K562 (cell line): Measurements from ENCODE around the gene DHRS13. TPM values are rescaled to one million over a fixed set of nuclear protein-coding genes. Genes with fewer than 3 reads are reported as not detected.

Experiments used
- ATAC-seq: fragments of 200-7000 bp; cut with Tn5 transposase; 3 replicates; pipeline ENCODE4 v1.9.1; 2020; ENCODE audit warnings: moderate library complexity
- BruUV-seq: library from RNA; stranded (reverse); fragments of 400-500 nt; replicated peaks from 2 replicates; lab custom pipeline; 2021; lab: Mats Ljungman, UMichigan
- CTCF ChIA-PET: fragments of 300-600 bp; formaldehyde crosslinking; extraction: SDS; loops from one replicate; lab custom pipeline; 2021; ENCODE audit warnings: low intra/inter-chr PET ratio; lab: Yijun Ruan, JAX
- POLR2A ChIA-PET: fragments of 300-600, 350-650 bp; sonication (Branson Sonifier 250); formaldehyde crosslinking; extraction: SDS; loops from one replicate; lab custom pipeline; 2021; ENCODE audit warnings: antibody characterized with exemption, inconsistent platforms; lab: Yijun Ruan, JAX
- DNase-seq, 4 experiments: peaks; one replicate each; pipeline versions ENCODE4 v3.0.0 to v3.0.0-alpha.2; 2011 to 2018; ENCODE audit warnings: low spot score in 3 of 4, mixed read lengths in 3 of 4; ENCODE audit errors: extremely low read depth in 1 of 4
- FAIRE-seq: peaks from 2 replicates; lab custom pipeline; 2011; peaks lifted over from hg19 to GRCh38; lab: Jason Lieb, UNC
- H2AFZ ChIP-seq: 2 replicates; pipeline ENCODE4 v1.6.0; 2011; ENCODE audit warnings: low read depth, low read length, control low read depth, inconsistent platforms
- H3K27ac ChIP-seq: fragments of 200-600 bp; 3 replicates; pipeline ENCODE4 v1.8.0; 2011; ENCODE audit warnings: low read depth, mild to moderate bottlenecking, control low read depth, inconsistent platforms, low read length, moderate library complexity, mixed read lengths; ENCODE audit errors: extremely low read depth
- H3K27me3 ChIP-seq, 2 experiments: fragments of 300-600 bp in 1 of 2; 2 replicates in 1 of 2; 3 replicates in 1 of 2; pipeline versions ENCODE4 v1.6.0 to v1.8.0; 2011; ENCODE audit warnings: inconsistent platforms in 2 of 2, low read length in 2 of 2, mild to moderate bottlenecking in 1 of 2, mixed read lengths in 1 of 2, moderate library complexity in 1 of 2; ENCODE audit not compliant: control insufficient read depth in 2 of 2, insufficient read depth in 2 of 2
- H3K36me3 ChIP-seq: fragments of 300-600 bp; 3 replicates; pipeline ENCODE4 v1.8.0; 2011; ENCODE audit warnings: mild to moderate bottlenecking, low read length, inconsistent platforms; ENCODE audit not compliant: control insufficient read depth, insufficient read depth
- H3K4me1 ChIP-seq, 2 experiments: fragments of 200-600 bp in 1 of 2; replicated peaks in 1 of 2; 2 replicates in 1 of 2; 3 replicates in 1 of 2; pipeline versions ENCODE4 v1.5.1 to v1.8.0; 2011; ENCODE audit warnings: inconsistent platforms in 2 of 2, low read length in 2 of 2, mild to moderate bottlenecking in 1 of 2, mixed read lengths in 1 of 2, moderate library complexity in 1 of 2; ENCODE audit not compliant: control insufficient read depth in 2 of 2, insufficient read depth in 2 of 2
- H3K4me2 ChIP-seq: 2 replicates; pipeline ENCODE4 v1.6.1; 2011; ENCODE audit warnings: low read length, control low read depth, inconsistent platforms, mixed read lengths; ENCODE audit not compliant: insufficient read depth
- H3K4me3 ChIP-seq: fragments of 200-600 bp; sonication (generic), shearing (Covaris generic); 2 replicates; pipeline ENCODE4 v1.5.1; 2016; ENCODE audit warnings: control low read depth, inconsistent platforms
- H3K79me2 ChIP-seq: fragments of 200-600 bp; 3 replicates; pipeline ENCODE4 v1.8.0; 2011; ENCODE audit warnings: low read length, inconsistent platforms; ENCODE audit not compliant: control insufficient read depth, insufficient read depth
- H3K9ac ChIP-seq, 2 experiments: 2 replicates each; pipeline versions ENCODE4 v1.6.0 to v1.6.1; 2011; ENCODE audit warnings: low read depth in 2 of 2, low read length in 2 of 2, control low read depth in 1 of 2, inconsistent platforms in 1 of 2, mild to moderate bottlenecking in 1 of 2, mixed read lengths in 1 of 2; ENCODE audit not compliant: insufficient read depth in 1 of 2
- H3K9me1 ChIP-seq: one replicate; pipeline ENCODE4 v1.6.0; 2011; ENCODE audit warnings: inconsistent platforms, mild to moderate bottlenecking, low read length, moderate library complexity; ENCODE audit not compliant: control insufficient read depth, insufficient read depth
- H3K9me3 ChIP-seq: replicated peaks from 2 replicates; pipeline ENCODE4 v1.5.1; 2011; ENCODE audit warnings: low read depth, low read length, inconsistent platforms; ENCODE audit not compliant: control insufficient read depth, insufficient read depth
- H4K20me1 ChIP-seq: replicated peaks from 2 replicates; pipeline ENCODE4 v1.6.1; 2011; ENCODE audit warnings: low read length, inconsistent platforms, mixed read lengths; ENCODE audit not compliant: control insufficient read depth, insufficient read depth
- BRCA1 ChIP-seq, 2 experiments: fragments of 450-650 bp in 1 of 2; sonication (generic) in 1 of 2; formaldehyde crosslinking in 1 of 2; IDR thresholded peaks; 2 replicates each; pipeline versions ENCODE4 v1.5.0 to v1.6.1; 2017 to 2020; ENCODE audit warnings: mild to moderate bottlenecking in 1 of 2, missing genetic modification reagents in 1 of 2
- CTBP1 ChIP-seq: fragments of 450-650 bp; IDR thresholded peaks from 2 replicates; pipeline ENCODE4 v1.6.1; 2016; ENCODE audit warnings: borderline replicate concordance
- DEAF1 ChIP-seq: fragments of 450-650 bp; formaldehyde crosslinking; IDR thresholded peaks from 2 replicates; pipeline ENCODE4 v1.4.0; 2020; ENCODE audit warnings: mild to moderate bottlenecking, moderate library complexity
- PATZ1 ChIP-seq: fragments of 250-450 bp; sonication (Bioruptor Pico); IDR thresholded peaks from 2 replicates; pipeline ENCODE4 v1.5.0; 2020; ENCODE audit warnings: mild to moderate bottlenecking, borderline replicate concordance
- RERE ChIP-seq: sonication (generic); formaldehyde crosslinking; IDR thresholded peaks from 2 replicates; pipeline ENCODE4 v1.8.0; 2023; ENCODE audit warnings: missing genetic modification reagents, mild to moderate bottlenecking, borderline replicate concordance
- SRF ChIP-seq, 2 experiments: fragments of 250-450, 450-650 bp in 1 of 2; sonication (Bioruptor Pico) in 1 of 2; sonication (generic) in 1 of 2; formaldehyde crosslinking; IDR thresholded peaks; 2 replicates each; pipeline versions ENCODE4 v1.5.0 to v1.5.1; 2020 to 2022; ENCODE audit warnings: mild to moderate bottlenecking in 1 of 2, missing genetic modification reagents in 1 of 2
- ZBTB26 ChIP-seq: fragments of 450-650 bp; formaldehyde crosslinking; IDR thresholded peaks from 2 replicates; pipeline ENCODE4 v1.4.0; 2022; ENCODE audit warnings: missing genetic modification characterization
- WGBS: fragments of 100-300 bp; shearing (Covaris generic); methylation state at CpG from one replicate; pipeline ENCODE4 v1.1.6; 2016; ENCODE audit warnings: low coverage, mixed read lengths; ENCODE audit not compliant: insufficient coverage; ENCODE audit errors: missing lambda C conversion rate; 5-methylcytosine and 5-hydroxymethylcytosine counted together
- in situ Hi-C: fragments of 300-500 bp; cut with MboI; formaldehyde crosslinking; loops from 4 replicates; pipeline ENCODE4 v1.15.0; 2018; ENCODE audit warnings: inconsistent platforms, mixed read lengths
- intact Hi-C: fragments of 100-400 bp; cut with micrococcal nuclease; formaldehyde crosslinking; loops from 2 replicates; pipeline ENCODE4 v1.14.2; 2022
- polyA plus RNA-seq, 8 experiments: library from polyadenylated mRNA; depleted of rRNA in 4 of 8; stranded (reverse) in 5 of 8; unstranded in 3 of 8; fragments of >200 nt; fragmentation: Nextera tagmentation in 2 of 8; fragmentation: Illumina TruSeq in 1 of 8; extraction: Ambion mirVana in 2 of 8; extraction: Trizol in 1 of 8; gene quantifications; 2 replicates each; pipeline versions ENCODE4 v1.2.1 to v1.2.3, GENCODE V29; 2011 to 2014; ENCODE audit warnings: inconsistent platforms in 1 of 8, missing spikeins in 1 of 8
- total RNA-seq, 7 experiments: library from RNA; depleted of rRNA in 6 of 7; stranded (reverse); fragments of >200 nt in 6 of 7; fragmentation: Illumina TruSeq in 2 of 7; extraction: Trizol in 2 of 7; gene quantifications; 2 replicates each; pipeline versions ENCODE4 v1.2.1 to v1.2.3, GENCODE V29; 2011 to 2021; ENCODE audit warnings: low replicate concordance in 1 of 7

Gene DHRS13
- total and polyA plus RNA-seq, 9 of the 15 experiments (the other 6 are each of a cell fraction or from before 2014, with no cell fraction given), result 0.32 to 52.3 (median 34.3) TPM; not detected in 1

- no peak for TF ChIP-seq RERE (CRISPR knock-in tag)
Observed at GRCh38 chr17:28853295-28853694, 49.6 kb downstream of the DHRS13 start (continued).

GRCh38 chr17:28849281-28849680 is 53.6 kb downstream of the DHRS13 start:
- peaks cover 4% of the 10 kb centered on the region for H3K9me3 ChIP-seq
- ATAC-seq (peak; percentile 87), DNase-seq (peak in 3 of 4 experiments; percentile 52 to 58 (median 55)), FAIRE-seq (peak; percentile 46)
- 72% methylated on average over 5 of the region's 5 CpGs for WGBS
- H3K9ac ChIP-seq, result no peak overlapping the region
- H3K79me2 ChIP-seq, result peaks cover 2% of the 10 kb centered on the region; the same call in 2 of the 3 replicates
- BruUV-seq, result no TSS peak
- ChIA-PET CTCF (interaction anchor here (0.6 to 1.5 kb wide), 2 partner anchors 48 to 67 kb away, joined by 3 to 6 read pairs; partner anchors contain the start of gene FLOT2), POLR2A (interaction anchor here (0.6 to 1.2 kb wide), 5 partner anchors 10 to 101 kb away, joined by 3 to 4 read pairs (median 3); no protein-coding TSS in a partner anchor)
- no peak overlapping the region for H3K4me2 ChIP-seq
- no peaks in the 10 kb centered on the region for H4K20me1 ChIP-seq
- no peak overlapping the region for H3K27ac ChIP-seq
- H2AFZ ChIP-seq, result no peak overlapping the region
- H3K27me3 ChIP-seq, result no peaks in the 10 kb centered on the region
- in situ Hi-C loops, result no loop called here
- no peaks in the 10 kb centered on the region for H3K36me3 ChIP-seq
- H3K9me1 ChIP-seq, result no peaks in the 10 kb centered on the region
- no peak overlapping the region for H3K4me3 ChIP-seq
- H3K4me1 ChIP-seq, result peaks cover 3 to 14% of the 10 kb centered on the region in 2 experiments; a peak in 2 of 5 replicates
- intact Hi-C loops, result loop anchor here (1.0 to 10.0 kb wide), 5 partner anchors 30 to 204 kb away; partner anchors contain the start of genes BLTP2, DHRS13 and PHF12
- TF ChIP-seq SRF (CRISPR knock-in tag; IDR thresholded peaks at IDR 0.05) (0 out of 4 replicates have a peak, but pooled peaks of 1 of the 2 experiments have one; percentile 32), ZBTB26 (CRISPR knock-in tag) (no peak), BRCA1 (IDR thresholded peaks at IDR 0.05) (no peak), BRCA1 (CRISPR knock-in tag; IDR thresholded peaks at IDR 0.05) (no peak), CTBP1 (no peak), DEAF1 (CRISPR knock-in tag) (peak; percentile 25; the same call in 1 of the 2 replicates), PATZ1 (CRISPR knock-in tag) (no peak)
